ENCODE results near the gene FGFBP2. TPM values are rescaled to one million over a fixed set of nuclear protein-coding genes. Genes with fewer than 3 reads are reported as not detected.
A peak's percentile ranks its signal among the peaks of the same experiment; 100 is the strongest.

The FGFBP2 gene
- total and polyA plus RNA-seq, 2 experiments from 2014 or later, result 2.2 to 5.2 TPM

DNA sequence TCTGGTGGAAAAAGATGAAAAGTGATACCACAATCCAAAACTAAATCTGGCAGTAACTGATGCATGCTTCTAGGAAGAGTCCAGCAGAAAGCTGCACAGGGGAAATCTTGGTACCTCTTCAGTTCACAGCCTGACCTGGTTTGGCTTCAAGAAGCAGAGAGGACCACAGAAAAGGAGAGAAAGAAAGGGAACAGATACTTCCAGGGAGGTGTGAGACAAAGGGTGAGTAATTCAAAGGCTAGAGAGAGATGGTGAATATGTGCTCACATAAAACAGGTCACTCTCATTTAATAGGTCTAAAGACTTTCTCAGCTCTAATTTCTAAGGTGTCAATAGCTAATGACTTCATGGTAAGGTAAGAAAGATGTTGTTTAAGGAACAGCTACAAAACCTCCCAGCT, 11.2 kb downstream of the FGFBP2 start:
- Histone ChIP-seq H3K27ac (no peak overlapping the region), H3K9me2 (replicated peaks; ENCODE audit: insufficient read depth) (no peaks in the 10 kb centered on the region), H3K36me3 (replicated peaks; ENCODE audit: insufficient read depth, low read depth) (no peaks in the 10 kb centered on the region), H3K4me2 (no peak overlapping the region), H3K4me3 (no peak overlapping the region), H2AFZ (no peak overlapping the region), H3K27me3 (no peaks in the 10 kb centered on the region), H4K20me1 (ENCODE audit: insufficient read depth, poor library complexity, severe bottlenecking) (no peaks in the 10 kb centered on the region), H3K9me3 (ENCODE audit: low read depth) (no peaks in the 10 kb centered on the region), H3K4me1 (ENCODE audit: insufficient read depth) (no peaks in the 10 kb centered on the region), H3K79me2 (no peaks in the 10 kb centered on the region)
- TF ChIP-seq, protein P1, sequence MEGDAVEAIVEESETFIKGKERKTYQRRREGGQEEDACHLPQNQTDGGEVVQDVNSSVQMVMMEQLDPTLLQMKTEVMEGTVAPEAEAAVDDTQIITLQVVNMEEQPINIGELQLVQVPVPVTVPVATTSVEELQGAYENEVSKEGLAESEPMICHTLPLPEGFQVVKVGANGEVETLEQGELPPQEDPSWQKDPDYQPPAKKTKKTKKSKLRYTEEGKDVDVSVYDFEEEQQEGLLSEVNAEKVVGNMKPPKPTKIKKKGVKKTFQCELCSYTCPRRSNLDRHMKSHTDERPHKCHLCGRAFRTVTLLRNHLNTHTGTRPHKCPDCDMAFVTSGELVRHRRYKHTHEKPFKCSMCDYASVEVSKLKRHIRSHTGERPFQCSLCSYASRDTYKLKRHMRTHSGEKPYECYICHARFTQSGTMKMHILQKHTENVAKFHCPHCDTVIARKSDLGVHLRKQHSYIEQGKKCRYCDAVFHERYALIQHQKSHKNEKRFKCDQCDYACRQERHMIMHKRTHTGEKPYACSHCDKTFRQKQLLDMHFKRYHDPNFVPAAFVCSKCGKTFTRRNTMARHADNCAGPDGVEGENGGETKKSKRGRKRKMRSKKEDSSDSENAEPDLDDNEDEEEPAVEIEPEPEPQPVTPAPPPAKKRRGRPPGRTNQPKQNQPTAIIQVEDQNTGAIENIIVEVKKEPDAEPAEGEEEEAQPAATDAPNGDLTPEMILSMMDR (IDR thresholded peaks at IDR 0.05; ENCODE audit: poor library complexity), result no peak
- TF ChIP-seq EZH2 (IDR thresholded peaks at IDR 0.05; ENCODE audit: borderline replicate concordance), result no peak
- TF ChIP-seq EZH2phosphoT487 (IDR thresholded peaks at IDR 0.05; ENCODE audit: low read depth, severe bottlenecking, unreplicated experiment), result no peak
- DNase-seq (ENCODE audit: low spot score), result no peak

DNA sequence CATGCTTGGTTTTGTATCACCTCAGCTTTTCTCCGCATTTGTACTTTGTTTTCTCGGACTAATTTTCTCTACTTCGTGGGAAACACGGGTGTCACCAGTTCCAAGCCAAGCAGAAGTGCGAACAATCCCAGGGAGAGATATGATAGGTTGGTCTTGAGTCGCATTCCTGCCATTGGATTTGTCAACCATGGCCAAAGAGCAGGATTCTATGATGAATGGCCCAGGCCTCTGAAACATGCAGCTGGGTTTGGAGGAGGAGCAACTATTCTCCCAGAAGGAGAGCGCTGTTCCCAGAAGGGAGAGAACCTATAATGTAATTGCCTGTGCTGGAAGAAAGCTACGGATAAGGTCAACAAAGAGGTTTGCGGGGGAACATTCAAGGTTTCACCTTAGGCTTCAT, 14.1 kb downstream of the FGFBP2 start:
- no peak overlapping the region for H3K27ac ChIP-seq
- H3K27me3 ChIP-seq, result no peaks in the 10 kb centered on the region
- DNase-seq (ENCODE audit: low spot score), result no peak
- H3K4me1 ChIP-seq (ENCODE audit: insufficient read depth), result no peaks in the 10 kb centered on the region
- H3K9me3 ChIP-seq (ENCODE audit: low read depth), result no peaks in the 10 kb centered on the region
- H3K79me2 ChIP-seq, result no peaks in the 10 kb centered on the region
- H4K20me1 ChIP-seq (ENCODE audit: insufficient read depth, poor library complexity, severe bottlenecking), result no peaks in the 10 kb centered on the region
- H3K36me3 ChIP-seq (replicated peaks; ENCODE audit: insufficient read depth, low read depth), result no peaks in the 10 kb centered on the region
- TF ChIP-seq EZH2phosphoT487 (IDR thresholded peaks at IDR 0.05; ENCODE audit: low read depth, severe bottlenecking, unreplicated experiment) (no peak), EZH2 (IDR thresholded peaks at IDR 0.05; ENCODE audit: borderline replicate concordance) (no peak)
- TF ChIP-seq, protein P1 (IDR thresholded peaks at IDR 0.05; ENCODE audit: poor library complexity), result no peak
- H2AFZ ChIP-seq, result no peak overlapping the region
- H3K4me2 ChIP-seq, result no peak overlapping the region
- no peak overlapping the region for H3K4me3 ChIP-seq
- H3K9me2 ChIP-seq (replicated peaks; ENCODE audit: insufficient read depth), result no peaks in the 10 kb centered on the region
- 90% methylated on average over 9 of the region's 9 CpGs for WGBS (ENCODE audit: low lambda C conversion rate, missing lambda C conversion rate)

DNA sequence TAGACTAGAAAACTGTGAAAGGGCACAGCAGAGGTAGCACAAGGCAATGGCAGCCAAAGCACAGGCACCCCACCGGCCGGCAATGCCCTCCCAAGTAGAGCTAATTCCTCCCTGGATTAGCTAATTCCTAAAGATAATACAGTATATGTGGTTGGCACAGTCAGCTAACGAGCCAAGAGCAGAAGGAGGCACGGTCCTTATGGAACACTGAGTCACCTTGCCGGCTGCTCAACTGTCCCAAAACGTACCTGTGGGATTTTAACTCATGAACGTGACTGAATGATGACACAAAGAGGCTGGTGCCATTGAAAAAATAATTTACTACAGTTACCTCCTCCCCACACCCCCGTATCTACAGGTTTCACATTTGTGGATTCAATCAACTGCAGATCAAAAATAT, 15.3 kb downstream of the FGFBP2 start:
- Histone ChIP-seq H3K4me2 (no peak overlapping the region), H3K4me1 (ENCODE audit: insufficient read depth) (no peaks in the 10 kb centered on the region), H3K27ac (no peak overlapping the region), H4K20me1 (ENCODE audit: insufficient read depth, poor library complexity, severe bottlenecking) (no peaks in the 10 kb centered on the region), H3K9me2 (replicated peaks; ENCODE audit: insufficient read depth) (no peaks in the 10 kb centered on the region), H3K9me3 (ENCODE audit: low read depth) (no peaks in the 10 kb centered on the region), H3K79me2 (no peaks in the 10 kb centered on the region), H3K4me3 (no peak overlapping the region), H2AFZ (no peak overlapping the region), H3K36me3 (replicated peaks; ENCODE audit: insufficient read depth, low read depth) (no peaks in the 10 kb centered on the region), H3K27me3 (no peaks in the 10 kb centered on the region)
- DNase-seq (ENCODE audit: low spot score), result no peak
- TF ChIP-seq EZH2phosphoT487 (IDR thresholded peaks at IDR 0.05; ENCODE audit: low read depth, severe bottlenecking, unreplicated experiment) (no peak), EZH2 (IDR thresholded peaks at IDR 0.05; ENCODE audit: borderline replicate concordance) (no peak)
- TF ChIP-seq, protein P1 (IDR thresholded peaks at IDR 0.05; ENCODE audit: poor library complexity), result no peak
- WGBS (ENCODE audit: low lambda C conversion rate, missing lambda C conversion rate), result 93% methylated on average over 8 of the region's 8 CpGs

DNA sequence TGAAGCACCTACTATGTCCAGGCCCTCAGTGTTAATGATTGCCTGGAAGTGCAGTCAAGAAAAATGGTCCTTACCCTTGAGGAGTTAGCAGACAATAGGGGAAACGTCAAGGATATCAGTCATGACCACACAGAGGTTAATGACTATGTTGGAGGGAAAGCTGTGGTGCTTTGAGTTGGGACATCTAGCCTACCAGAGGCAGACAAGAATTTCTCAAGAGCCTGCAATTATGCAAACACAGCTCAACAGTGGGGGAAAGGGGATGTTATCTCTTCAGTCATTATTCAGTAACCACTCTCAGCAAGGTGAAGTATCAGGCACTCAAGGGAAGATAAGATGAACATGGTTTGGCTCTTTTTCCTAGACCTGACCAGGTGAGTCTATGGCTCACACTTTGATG, 17.5 kb downstream of the FGFBP2 start:
- Histone ChIP-seq H3K36me3 (replicated peaks; ENCODE audit: insufficient read depth, low read depth) (no peaks in the 10 kb centered on the region), H3K9me3 (ENCODE audit: low read depth) (no peaks in the 10 kb centered on the region), H3K27ac (peak overlapping the region; percentile 36), H3K27me3 (no peaks in the 10 kb centered on the region), H3K4me1 (ENCODE audit: insufficient read depth) (no peaks in the 10 kb centered on the region), H2AFZ (no peak overlapping the region), H3K4me2 (no peak overlapping the region), H3K9me2 (replicated peaks; ENCODE audit: insufficient read depth) (no peaks in the 10 kb centered on the region), H3K79me2 (no peaks in the 10 kb centered on the region), H4K20me1 (ENCODE audit: insufficient read depth, poor library complexity, severe bottlenecking) (no peaks in the 10 kb centered on the region), H3K4me3 (no peak overlapping the region)
- no peak for TF ChIP-seq EZH2phosphoT487 (IDR thresholded peaks at IDR 0.05; ENCODE audit: low read depth, severe bottlenecking, unreplicated experiment)
- no peak for TF ChIP-seq EZH2 (IDR thresholded peaks at IDR 0.05; ENCODE audit: borderline replicate concordance)
- TF ChIP-seq, protein P1 (IDR thresholded peaks at IDR 0.05; ENCODE audit: poor library complexity), result no peak
- peak; percentile 53 for DNase-seq (ENCODE audit: low spot score)
- 24% methylated on average over 1 of the region's 1 CpG for WGBS (ENCODE audit: low lambda C conversion rate, missing lambda C conversion rate)

Data from hepatocyte (in vitro differentiated cells).